ENCODE measurements around the gene EFCAB8.

Gene EFCAB8

GRCh38 chr20:32988008-32988407 lies 129.3 kb downstream of the EFCAB8 start:
- FAIRE-seq, result no peak

- no peak for FAIRE-seq
Observed at GRCh38 chr20:32989507-32990283, 131.0 kb downstream of the EFCAB8 start.

- FAIRE-seq, result no peak
Observed at GRCh38 chr20:32990426-32990825, 131.7 kb downstream of the EFCAB8 start.

- FAIRE-seq, result no peak
Observed at GRCh38 chr20:32991383-32991782, 132.7 kb downstream of the EFCAB8 start.

GRCh38 chr20:32991792-32992641 lies 133.3 kb downstream of the EFCAB8 start:
- no peak for FAIRE-seq

- FAIRE-seq, result no peak
Observed at GRCh38 chr20:32993496-32994050, 134.8 kb downstream of the EFCAB8 start.

GRCh38 chr20:32995802-32996201 lies 137.1 kb downstream of the EFCAB8 start:
- FAIRE-seq, result no peak

GRCh38 chr20:32997431-32997830 lies 138.7 kb downstream of the EFCAB8 start:
- FAIRE-seq, result no peak

- no peak for FAIRE-seq
Observed at GRCh38 chr20:32999603-33000250, 141.0 kb downstream of the EFCAB8 start.

- no peak for FAIRE-seq
Observed at GRCh38 chr20:33000802-33001466, 142.2 kb downstream of the EFCAB8 start.

- no peak for FAIRE-seq
Observed at GRCh38 chr20:33002087-33002808, 143.5 kb downstream of the EFCAB8 start.

GRCh38 chr20:33004141-33004751 lies 145.5 kb downstream of the EFCAB8 start, which contains the start of gene SUN5:
TSS of gene SUN5 (minus strand) at chr20:33004433. CDS start at chr20:33004340, 93 bp downstream.
- no peak for FAIRE-seq

- FAIRE-seq, result peak; percentile 40
Observed at GRCh38 chr20:33005132-33005566, 146.4 kb downstream of the EFCAB8 start.

- FAIRE-seq, result no peak
Observed at GRCh38 chr20:33005908-33006775, 147.4 kb downstream of the EFCAB8 start.

GRCh38 chr20:33006776-33007375 lies 148.2 kb downstream of the EFCAB8 start:
- no peak for FAIRE-seq

GRCh38 chr20:33007376-33008335 lies 148.9 kb downstream of the EFCAB8 start, which contains the start of gene BPIFB2:
TSS of gene BPIFB2 (plus strand) at chr20:33007704. CDS start at chr20:33008575, 871 bp downstream.
- FAIRE-seq, result no peak

GRCh38 chr20:33008336-33009213 lies 149.9 kb downstream of the EFCAB8 start:
- no peak for FAIRE-seq

Measured in G401.6 (cell line).